Omental fat pad (tissue), 4 donors: ENCODE data around the gene DMAC2. TPM values are rescaled to one million over a fixed set of nuclear protein-coding genes. Genes with fewer than 3 reads are reported as not detected.

Experiments
- ATAC-seq: fragments of 150-250 bp; one replicate; pipeline ENCODE4 v1.9.1; 2016; ENCODE audit warnings: mild to moderate bottlenecking, moderate library complexity; ENCODE audit not compliant: low FRiP score
- DNase-seq: peaks from one replicate; pipeline ENCODE4 v3.0.0-alpha.2; 2019; ENCODE audit warnings: low spot score
- total RNA-seq, 4 donors: library from RNA; depleted of rRNA; stranded (reverse); fragments of >200 nt; gene quantifications; one replicate each; pipeline ENCODE4 v1.1.0, GENCODE V29; 2016
- TF ChIP-seq, protein P1 (sequence below), 3 donors: fragments of 450-650 bp; IDR thresholded peaks; one replicate each; pipeline ENCODE4 v1.5.1; 2016 to 2017; ENCODE audit warnings: antibody characterized with exemption in 3 of 3, mild to moderate bottlenecking in 3 of 3, moderate library complexity in 2 of 3

The DMAC2 gene
- total RNA-seq, 4 donors from 2014 or later: 29.2 to 36.7 (median 35.1) TPM

- ATAC-seq (no peak), DNase-seq (no peak)
- TF ChIP-seq, protein P1, sequence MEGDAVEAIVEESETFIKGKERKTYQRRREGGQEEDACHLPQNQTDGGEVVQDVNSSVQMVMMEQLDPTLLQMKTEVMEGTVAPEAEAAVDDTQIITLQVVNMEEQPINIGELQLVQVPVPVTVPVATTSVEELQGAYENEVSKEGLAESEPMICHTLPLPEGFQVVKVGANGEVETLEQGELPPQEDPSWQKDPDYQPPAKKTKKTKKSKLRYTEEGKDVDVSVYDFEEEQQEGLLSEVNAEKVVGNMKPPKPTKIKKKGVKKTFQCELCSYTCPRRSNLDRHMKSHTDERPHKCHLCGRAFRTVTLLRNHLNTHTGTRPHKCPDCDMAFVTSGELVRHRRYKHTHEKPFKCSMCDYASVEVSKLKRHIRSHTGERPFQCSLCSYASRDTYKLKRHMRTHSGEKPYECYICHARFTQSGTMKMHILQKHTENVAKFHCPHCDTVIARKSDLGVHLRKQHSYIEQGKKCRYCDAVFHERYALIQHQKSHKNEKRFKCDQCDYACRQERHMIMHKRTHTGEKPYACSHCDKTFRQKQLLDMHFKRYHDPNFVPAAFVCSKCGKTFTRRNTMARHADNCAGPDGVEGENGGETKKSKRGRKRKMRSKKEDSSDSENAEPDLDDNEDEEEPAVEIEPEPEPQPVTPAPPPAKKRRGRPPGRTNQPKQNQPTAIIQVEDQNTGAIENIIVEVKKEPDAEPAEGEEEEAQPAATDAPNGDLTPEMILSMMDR (IDR thresholded peaks at IDR 0.05): no peak
Observed at GRCh38 chr19:41420101-41420880, 19.4 kb downstream of the DMAC2 start.

DNA sequence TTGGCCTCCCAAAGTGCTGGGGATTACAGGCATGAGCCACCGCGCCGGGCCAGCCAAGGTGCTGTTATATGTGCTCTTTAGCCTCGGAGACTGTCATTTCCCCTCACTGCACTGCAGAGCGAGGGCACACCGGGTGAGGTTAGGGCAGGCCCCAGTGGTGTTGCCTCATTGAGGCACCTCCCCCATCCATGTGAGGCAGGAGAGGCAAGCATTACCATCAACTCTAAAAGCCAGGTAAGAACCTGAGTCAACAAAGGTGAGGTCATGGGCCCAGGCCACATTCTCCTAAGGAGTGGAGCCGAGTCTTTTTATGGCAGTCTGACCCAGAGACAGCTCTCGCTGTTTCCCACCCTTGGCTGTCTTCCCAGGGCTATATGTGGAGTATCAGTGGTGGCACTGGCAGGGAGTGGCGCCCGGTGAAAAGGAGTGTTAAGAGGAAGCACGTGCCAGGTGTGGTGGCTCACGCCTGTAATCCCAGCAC is 23.5 kb downstream of the DMAC2 start:
- DNase-seq (no peak), ATAC-seq (no peak)
- TF ChIP-seq, protein P1 (IDR thresholded peaks at IDR 0.05): no peak

DNA sequence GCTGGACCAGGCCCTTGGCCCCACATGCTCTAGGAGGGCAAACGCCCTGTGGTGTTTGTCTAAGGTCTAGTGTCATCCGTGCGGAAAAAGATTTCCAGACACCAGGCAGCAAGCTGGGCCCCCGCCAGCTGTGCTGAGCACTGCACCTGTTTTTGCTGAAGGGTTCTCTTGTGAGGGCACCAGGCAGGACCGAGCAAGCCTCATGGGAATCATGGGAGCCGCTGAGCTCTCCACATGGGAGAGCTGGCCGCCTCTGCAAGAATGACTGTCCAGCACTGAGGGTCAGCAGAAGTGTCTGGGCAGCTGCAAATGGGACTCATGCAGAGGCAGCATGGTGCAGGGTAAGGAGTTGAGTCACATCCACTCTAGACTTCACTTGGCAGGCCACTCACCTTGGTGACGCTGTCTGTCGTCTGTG is 24.5 kb downstream of the DMAC2 start:
- DNase-seq: no peak
- ATAC-seq: no peak
- TF ChIP-seq, protein P1 (IDR thresholded peaks at IDR 0.05): no peak

- no peak for DNase-seq
- TF ChIP-seq, protein P1 (IDR thresholded peaks at IDR 0.05): no peak
- ATAC-seq: no peak
Observed at GRCh38 chr19:41414461-41414860, 25.3 kb downstream of the DMAC2 start.

GRCh38 chr19:41413947-41414346 is 25.8 kb downstream of the DMAC2 start:
- DNase-seq: no peak

DNA sequence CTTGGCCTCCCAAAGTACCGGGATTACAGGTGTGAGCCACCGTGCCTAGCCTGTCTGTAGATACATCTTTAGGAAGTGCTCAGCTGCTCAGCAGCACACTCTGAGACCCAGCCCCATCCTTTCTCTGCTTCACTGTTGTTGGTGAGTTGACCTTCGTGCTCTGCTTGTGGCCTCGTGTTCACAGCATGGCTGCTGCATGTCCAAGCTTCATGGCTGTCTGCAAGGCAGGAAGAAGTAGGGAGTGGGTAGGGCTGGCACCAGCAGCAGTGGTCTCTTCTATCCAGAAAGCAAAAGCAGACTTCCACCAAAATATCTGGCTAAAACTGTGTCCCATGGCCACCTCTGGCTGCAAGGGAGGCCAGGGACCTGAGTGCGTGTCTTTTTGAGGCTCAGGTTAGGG is 26.8 kb downstream of the DMAC2 start:
- TF ChIP-seq, protein P1 (IDR thresholded peaks at IDR 0.05): no peak
- DNase-seq (no peak), ATAC-seq (no peak)

More at GRCh38 chr19:41413947-41414346, 25.8 kb downstream of the DMAC2 start:
- TF ChIP-seq, protein P1 (IDR thresholded peaks at IDR 0.05): no peak
- no peak for ATAC-seq

DNA sequence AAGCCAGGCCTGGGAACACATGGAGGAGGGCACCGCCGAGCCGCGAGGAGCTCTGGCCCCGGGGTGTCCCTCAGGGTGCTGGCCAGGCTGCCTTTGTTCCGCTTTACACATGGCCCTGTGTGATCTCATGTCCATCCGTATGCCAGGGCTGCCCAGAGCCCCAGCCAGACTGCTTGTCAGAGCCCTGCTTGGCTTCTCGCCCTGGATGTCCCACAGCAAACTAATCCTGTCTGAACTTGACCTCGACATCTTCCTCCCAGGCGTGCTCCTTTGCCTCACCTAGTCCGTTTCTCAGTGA is 27.8 kb downstream of the DMAC2 start:
- DNase-seq (no peak), ATAC-seq (no peak)
- TF ChIP-seq, protein P1 (IDR thresholded peaks at IDR 0.05): no peak
